Raji (cell line): ENCODE measurements around the gene HCFC2.

ENCODE experiments used
- POLR2A ChIP-seq: IDR thresholded peaks from 2 replicates; pipeline ENCODE4 v1.6.1; 2011; ENCODE audit warnings: low read depth, low read length, control low read depth; ENCODE audit not compliant: insufficient read depth

HCFC2 gene

DNA sequence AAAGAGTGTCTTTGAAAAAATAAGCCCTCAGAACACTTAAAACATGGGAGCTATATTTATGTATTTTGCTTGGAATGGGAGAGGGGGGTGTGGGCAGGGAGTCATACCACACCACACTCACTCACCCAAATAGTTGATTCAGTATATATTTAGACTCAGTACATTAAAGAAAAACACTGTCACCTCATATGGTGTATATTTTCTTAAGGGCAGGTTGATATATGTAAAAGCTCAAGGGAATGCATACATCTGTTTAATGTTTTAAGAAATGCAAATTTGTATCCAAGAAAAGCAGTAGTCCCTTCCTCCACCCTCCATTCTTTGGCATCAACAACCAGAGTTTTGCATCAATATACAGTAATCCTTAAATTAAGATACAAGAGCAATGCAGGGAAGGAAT lies 72.2 kb downstream of the HCFC2 start:
- TF ChIP-seq POLR2A: no peak

DNA sequence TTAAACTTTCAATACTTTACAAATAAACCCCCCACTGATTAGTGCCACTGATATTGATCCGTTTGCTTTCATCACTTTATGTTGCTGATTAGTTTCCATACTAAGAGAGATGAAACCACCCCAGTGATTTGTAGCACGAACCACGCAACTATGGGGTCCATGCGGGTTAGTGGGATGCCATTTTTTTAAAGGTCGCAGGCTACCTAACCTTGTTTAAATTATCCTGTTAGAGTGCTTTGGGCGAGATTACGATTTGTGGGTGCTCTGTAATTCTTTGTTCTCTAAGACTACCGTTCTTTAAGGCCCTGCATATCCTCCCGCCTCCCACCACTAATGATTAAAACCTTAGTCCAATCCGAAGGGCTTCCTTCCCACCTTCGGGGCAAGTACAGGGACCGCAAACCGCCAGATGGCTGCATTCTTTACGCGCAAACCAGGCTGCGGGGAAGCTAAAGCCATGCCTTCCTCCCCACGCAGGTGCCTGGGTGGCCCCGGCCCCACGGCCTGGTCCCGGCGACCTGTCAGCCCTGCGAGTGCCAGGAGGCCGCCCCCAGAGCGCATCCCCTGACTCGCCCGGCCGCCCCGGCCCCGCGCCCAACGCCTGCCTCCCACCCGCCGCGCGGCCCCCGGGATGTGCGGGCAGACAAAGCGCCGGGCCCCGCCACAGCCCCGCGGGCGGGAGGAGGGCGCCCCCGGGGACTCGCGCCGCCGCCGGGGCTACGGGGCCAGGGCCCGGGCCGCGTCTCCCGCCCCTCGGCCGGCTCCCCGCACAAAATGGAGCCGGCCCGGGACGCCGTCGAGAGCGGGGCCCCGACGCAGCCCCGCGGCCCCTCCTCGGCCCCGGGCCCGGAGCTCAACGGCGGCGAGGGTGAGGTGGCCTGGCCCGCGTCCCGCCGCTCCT lies 72.9 kb downstream of the HCFC2 start:
- TF ChIP-seq POLR2A: peak; percentile 50

DNA sequence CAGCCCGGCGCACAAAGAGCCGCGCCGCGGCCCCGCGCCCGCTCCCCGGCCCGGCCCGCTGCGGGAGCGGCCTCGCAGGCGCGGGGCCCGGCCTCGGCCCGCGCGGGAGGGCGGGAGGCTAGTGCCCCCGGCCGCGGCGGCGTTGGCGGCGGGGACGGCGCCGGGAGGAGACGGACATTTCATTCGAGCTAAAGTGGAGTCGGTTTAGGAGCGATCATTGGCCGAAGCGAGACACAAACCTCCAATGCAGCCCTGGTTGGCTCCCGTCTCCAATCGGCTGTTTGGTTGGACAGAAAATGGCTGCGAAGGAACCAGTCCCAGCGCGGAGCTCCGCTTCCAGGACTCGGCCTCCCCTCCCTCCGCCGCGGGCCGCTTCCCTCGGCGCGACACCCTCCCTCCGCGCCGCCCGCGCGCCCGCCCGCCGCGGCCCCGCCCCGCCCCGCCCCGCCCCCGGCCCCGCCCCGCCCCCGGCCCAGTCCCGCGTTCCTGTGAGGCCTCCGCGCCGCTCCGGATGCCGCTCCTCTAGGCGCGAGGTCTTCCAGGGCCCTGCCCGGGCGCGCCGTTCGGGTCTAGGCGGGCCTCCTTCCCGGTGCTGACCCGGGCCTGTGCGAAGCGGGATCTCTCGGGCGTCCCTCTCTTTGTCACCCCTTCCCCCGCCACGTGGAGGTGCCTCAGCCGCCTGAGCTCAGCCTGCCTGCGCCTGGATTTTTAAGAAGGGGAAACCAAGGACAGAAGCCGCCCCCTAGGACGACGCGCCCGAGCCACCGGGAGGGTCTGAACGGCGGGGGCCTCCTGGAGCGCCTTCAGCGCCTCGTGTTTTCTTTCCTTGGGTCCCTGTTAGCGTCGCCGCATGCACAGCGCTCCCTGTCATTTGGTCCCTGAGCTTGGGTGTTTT lies 73.8 kb downstream of the HCFC2 start, which contains the start of gene NFYB:
Gene NFYB, minus strand, starts transcription at position 309 of the 895 bp plus-strand sequence. CDS start 2,757 bp downstream, outside the sequence.
- TF ChIP-seq POLR2A: peak; percentile 87

DNA sequence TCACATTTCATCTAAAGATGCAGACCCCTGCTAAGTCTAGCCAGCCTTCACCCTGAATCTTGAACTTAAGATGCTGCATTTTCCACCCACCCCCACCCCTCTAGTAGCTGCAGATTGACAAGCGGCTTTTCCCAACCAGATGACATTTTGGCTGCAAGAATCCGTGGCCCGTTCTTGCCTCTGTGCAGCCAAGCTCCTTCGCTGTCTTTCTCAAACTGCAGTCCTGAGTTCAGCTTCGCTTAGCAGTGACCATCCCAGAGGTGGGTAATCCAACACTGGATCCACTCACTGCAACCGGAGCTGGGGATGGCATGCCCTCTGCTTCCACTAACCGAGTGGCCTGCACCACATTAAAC lies 74.4 kb downstream of the HCFC2 start:
- TF ChIP-seq POLR2A: no peak

DNA sequence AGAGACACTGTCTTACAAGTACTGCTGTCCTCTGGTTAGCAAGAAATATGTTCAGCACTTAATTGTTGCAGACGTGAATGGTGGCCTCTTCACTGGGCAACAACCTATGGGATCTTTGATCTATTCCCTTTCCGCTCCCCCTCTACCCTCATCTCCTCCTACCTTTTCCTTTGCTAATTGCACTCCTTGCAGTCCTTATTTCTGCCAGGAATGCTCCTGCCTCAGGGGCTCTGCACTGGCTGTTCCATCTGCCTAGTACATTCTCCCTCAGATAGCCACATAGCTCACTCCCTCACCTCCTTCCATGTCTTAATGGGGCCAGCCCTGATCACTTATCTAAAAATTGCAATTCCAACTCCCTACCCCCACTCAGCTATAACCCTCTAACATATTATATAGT lies 78.2 kb downstream of the HCFC2 start:
- no peak for TF ChIP-seq POLR2A

DNA sequence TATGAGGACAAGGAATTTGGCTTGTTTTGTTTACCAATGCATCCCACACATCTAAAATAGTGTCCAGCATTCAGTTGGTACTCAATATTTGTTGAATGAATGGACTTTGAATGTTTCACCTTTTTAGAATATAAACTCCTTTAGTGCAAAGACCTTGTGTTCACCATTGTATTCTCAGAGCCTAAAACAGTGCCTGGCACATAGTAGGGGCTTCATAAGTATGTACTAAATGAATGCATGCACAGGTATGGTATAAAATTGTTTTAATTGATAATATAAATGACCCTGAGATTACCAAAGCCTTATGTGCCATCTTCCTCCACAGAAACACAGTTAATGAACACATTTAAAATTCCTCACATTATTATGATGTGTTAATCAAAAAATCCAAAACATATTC lies 78.7 kb downstream of the HCFC2 start:
- no peak for TF ChIP-seq POLR2A

DNA sequence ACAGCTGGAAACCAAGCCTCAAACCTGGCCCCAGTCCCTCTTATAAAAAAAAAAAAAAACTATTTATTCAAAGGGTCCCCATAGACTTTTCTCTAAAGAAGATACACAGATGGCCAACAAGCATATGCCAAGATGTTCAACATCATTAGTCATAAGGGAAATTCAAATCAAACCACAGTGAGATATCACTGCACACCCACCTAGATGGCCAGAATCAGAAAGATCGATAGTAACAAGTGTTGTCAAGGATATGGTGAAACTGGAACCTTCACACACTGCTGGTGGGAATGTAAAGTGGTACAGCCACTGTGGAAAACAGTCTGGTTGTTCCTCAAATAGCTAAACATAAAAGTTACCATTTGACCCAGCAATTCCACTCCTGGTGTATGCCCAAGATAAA lies 79.6 kb downstream of the HCFC2 start:
- TF ChIP-seq POLR2A: no peak

DNA sequence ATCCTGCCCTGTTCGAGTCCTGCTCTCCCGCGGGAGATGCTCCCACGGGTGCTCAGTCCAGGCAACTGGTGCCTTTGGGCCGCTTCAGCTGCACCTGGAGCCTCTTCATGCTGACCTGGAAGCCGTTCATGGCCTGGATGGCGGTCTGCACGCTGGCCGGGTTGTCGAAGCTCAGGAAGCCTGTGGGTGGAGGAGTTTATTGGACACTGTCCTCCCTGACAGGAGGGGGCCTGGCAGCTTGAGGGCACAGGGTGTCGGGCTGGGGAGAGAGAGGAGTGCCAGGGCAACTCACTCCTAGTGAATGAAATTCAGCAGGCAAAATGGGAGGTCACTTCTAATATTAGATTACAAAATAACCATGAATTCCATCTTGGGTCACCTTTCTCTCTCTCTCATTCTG lies 83.0 kb downstream of the HCFC2 start:
- TF ChIP-seq POLR2A: no peak

DNA sequence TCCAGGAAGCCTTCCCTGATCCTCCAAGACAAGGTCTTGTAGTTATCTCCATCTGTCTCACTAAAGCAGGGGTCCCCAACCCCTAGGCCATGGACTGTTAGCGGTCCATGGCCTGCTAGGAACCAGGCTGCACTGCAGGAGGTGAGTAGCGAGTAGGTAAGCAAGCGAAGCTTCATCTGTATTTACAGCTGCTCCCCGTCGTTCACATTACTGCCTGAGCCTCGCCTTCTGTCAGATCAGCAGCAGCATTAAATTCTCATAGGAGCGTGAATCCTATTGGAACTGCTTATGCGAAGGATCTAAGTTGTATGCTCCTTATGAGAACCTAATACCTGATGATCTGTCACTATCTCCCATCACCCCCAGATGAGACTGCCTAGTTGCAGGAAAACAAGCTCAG lies 86.1 kb downstream of the HCFC2 start:
- no peak for TF ChIP-seq POLR2A

DNA sequence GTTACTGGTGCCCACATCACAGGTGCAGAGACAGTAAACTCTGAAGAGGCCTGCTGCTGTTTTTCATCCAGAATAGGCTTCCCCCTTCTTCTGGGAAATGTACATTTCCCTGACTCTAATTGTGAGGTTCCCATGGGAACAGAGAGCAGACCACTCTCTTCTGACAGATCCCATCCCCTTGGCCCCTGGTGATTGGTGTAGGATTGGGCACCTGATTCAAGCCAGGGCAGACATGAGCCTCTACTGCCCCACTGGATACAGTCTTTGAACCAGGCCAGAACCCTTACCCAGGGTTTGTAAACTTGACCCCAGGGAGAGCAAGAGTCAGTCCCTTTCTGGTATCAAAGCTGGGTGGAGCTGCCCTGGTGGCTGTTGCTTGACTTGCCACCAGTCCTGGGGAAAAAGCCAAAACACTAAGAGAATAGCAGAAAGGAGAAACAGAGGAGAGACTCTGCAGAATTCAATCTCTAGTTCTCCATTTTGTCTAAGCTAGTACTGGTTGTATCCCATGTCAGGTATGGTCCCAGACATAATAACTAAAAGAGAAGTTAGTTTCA lies 88.4 kb downstream of the HCFC2 start:
- TF ChIP-seq POLR2A: no peak

DNA sequence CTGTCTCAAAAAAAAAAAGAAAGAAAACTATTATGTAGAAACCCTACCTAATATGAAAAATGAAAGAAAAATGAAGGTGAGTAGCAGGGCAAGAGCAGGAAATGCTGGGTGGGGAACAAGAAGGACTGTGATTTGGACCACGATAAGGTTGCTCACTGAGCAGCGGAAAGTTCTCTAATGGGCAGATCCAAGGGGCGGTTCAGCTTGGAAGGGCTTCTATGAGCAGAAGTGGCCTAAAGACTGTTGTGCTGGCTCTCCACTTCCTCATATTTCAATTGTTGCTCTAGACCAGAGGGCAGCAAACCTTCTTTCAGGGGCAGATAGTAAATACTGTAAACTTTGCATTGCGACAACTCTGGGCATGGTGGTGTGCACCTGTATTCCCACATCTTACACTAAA lies 90.0 kb downstream of the HCFC2 start:
- no peak for TF ChIP-seq POLR2A

DNA sequence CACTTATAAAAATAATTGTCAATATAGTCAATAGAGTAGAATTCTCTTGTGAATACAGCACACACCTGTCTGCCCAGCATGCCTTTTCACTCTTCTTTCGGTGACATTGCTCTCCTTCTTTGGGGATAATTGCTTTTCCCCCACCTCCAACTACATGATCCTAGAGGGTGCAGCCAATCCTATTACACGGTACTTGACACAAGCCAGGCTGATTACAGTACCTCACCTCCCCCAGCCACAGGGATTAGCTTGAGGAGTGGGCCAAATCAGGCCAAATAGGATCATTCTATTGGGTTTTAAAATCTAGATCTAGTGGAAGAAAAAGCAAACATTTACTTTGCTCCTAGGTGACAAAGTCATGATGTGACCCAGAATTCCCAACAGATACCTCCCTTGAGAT lies 90.5 kb downstream of the HCFC2 start:
- TF ChIP-seq POLR2A: no peak
